K562 (cell line): Measurements from ENCODE around the gene APCDD1. TPM values are rescaled to one million over a fixed set of nuclear protein-coding genes. Genes with fewer than 3 reads are reported as not detected.

Experiments
- ATAC-seq: fragments of 200-7000 bp; cut with Tn5 transposase; 3 replicates; pipeline ENCODE4 v1.9.1; 2020; ENCODE audit warnings: moderate library complexity
- BruUV-seq: library from RNA; stranded (reverse); fragments of 400-500 nt; replicated peaks from 2 replicates; lab custom pipeline; 2021; lab: Mats Ljungman, UMichigan
- CTCF ChIA-PET: fragments of 300-600 bp; formaldehyde crosslinking; extraction: SDS; loops from one replicate; lab custom pipeline; 2021; ENCODE audit warnings: low intra/inter-chr PET ratio; lab: Yijun Ruan, JAX
- POLR2A ChIA-PET: fragments of 300-600, 350-650 bp; sonication (Branson Sonifier 250); formaldehyde crosslinking; extraction: SDS; loops from one replicate; lab custom pipeline; 2021; ENCODE audit warnings: antibody characterized with exemption, inconsistent platforms; lab: Yijun Ruan, JAX
- DNase-seq, 4 experiments: peaks; one replicate each; pipeline versions ENCODE4 v3.0.0 to v3.0.0-alpha.2; 2011 to 2018; ENCODE audit warnings: low spot score in 3 of 4, mixed read lengths in 3 of 4; ENCODE audit errors: extremely low read depth in 1 of 4
- FAIRE-seq: peaks from 2 replicates; lab custom pipeline; 2011; peaks lifted over from hg19 to GRCh38; lab: Jason Lieb, UNC
- H2AFZ ChIP-seq: 2 replicates; pipeline ENCODE4 v1.6.0; 2011; ENCODE audit warnings: low read depth, low read length, control low read depth, inconsistent platforms
- H3K27ac ChIP-seq: fragments of 200-600 bp; 3 replicates; pipeline ENCODE4 v1.8.0; 2011; ENCODE audit warnings: low read depth, mild to moderate bottlenecking, control low read depth, inconsistent platforms, low read length, moderate library complexity, mixed read lengths; ENCODE audit errors: extremely low read depth
- H3K27me3 ChIP-seq, 2 experiments: fragments of 300-600 bp in 1 of 2; 2 replicates in 1 of 2; 3 replicates in 1 of 2; pipeline versions ENCODE4 v1.6.0 to v1.8.0; 2011; ENCODE audit warnings: inconsistent platforms in 2 of 2, low read length in 2 of 2, mild to moderate bottlenecking in 1 of 2, mixed read lengths in 1 of 2, moderate library complexity in 1 of 2; ENCODE audit not compliant: control insufficient read depth in 2 of 2, insufficient read depth in 2 of 2
- H3K36me3 ChIP-seq: fragments of 300-600 bp; 3 replicates; pipeline ENCODE4 v1.8.0; 2011; ENCODE audit warnings: mild to moderate bottlenecking, low read length, inconsistent platforms; ENCODE audit not compliant: control insufficient read depth, insufficient read depth
- H3K4me1 ChIP-seq, 2 experiments: fragments of 200-600 bp in 1 of 2; replicated peaks in 1 of 2; 2 replicates in 1 of 2; 3 replicates in 1 of 2; pipeline versions ENCODE4 v1.5.1 to v1.8.0; 2011; ENCODE audit warnings: inconsistent platforms in 2 of 2, low read length in 2 of 2, mild to moderate bottlenecking in 1 of 2, mixed read lengths in 1 of 2, moderate library complexity in 1 of 2; ENCODE audit not compliant: control insufficient read depth in 2 of 2, insufficient read depth in 2 of 2
- H3K4me2 ChIP-seq: 2 replicates; pipeline ENCODE4 v1.6.1; 2011; ENCODE audit warnings: low read length, control low read depth, inconsistent platforms, mixed read lengths; ENCODE audit not compliant: insufficient read depth
- H3K4me3 ChIP-seq: fragments of 200-600 bp; sonication (generic), shearing (Covaris generic); 2 replicates; pipeline ENCODE4 v1.5.1; 2016; ENCODE audit warnings: control low read depth, inconsistent platforms
- H3K79me2 ChIP-seq: fragments of 200-600 bp; 3 replicates; pipeline ENCODE4 v1.8.0; 2011; ENCODE audit warnings: low read length, inconsistent platforms; ENCODE audit not compliant: control insufficient read depth, insufficient read depth
- H3K9ac ChIP-seq, 2 experiments: 2 replicates each; pipeline versions ENCODE4 v1.6.0 to v1.6.1; 2011; ENCODE audit warnings: low read depth in 2 of 2, low read length in 2 of 2, control low read depth in 1 of 2, inconsistent platforms in 1 of 2, mild to moderate bottlenecking in 1 of 2, mixed read lengths in 1 of 2; ENCODE audit not compliant: insufficient read depth in 1 of 2
- H3K9me1 ChIP-seq: one replicate; pipeline ENCODE4 v1.6.0; 2011; ENCODE audit warnings: inconsistent platforms, mild to moderate bottlenecking, low read length, moderate library complexity; ENCODE audit not compliant: control insufficient read depth, insufficient read depth
- H3K9me3 ChIP-seq: replicated peaks from 2 replicates; pipeline ENCODE4 v1.5.1; 2011; ENCODE audit warnings: low read depth, low read length, inconsistent platforms; ENCODE audit not compliant: control insufficient read depth, insufficient read depth
- H4K20me1 ChIP-seq: replicated peaks from 2 replicates; pipeline ENCODE4 v1.6.1; 2011; ENCODE audit warnings: low read length, inconsistent platforms, mixed read lengths; ENCODE audit not compliant: control insufficient read depth, insufficient read depth
- E4F1 ChIP-seq: fragments of 250-450 bp; sonication (Bioruptor Pico); IDR thresholded peaks from 2 replicates; pipeline ENCODE4 v1.5.0; 2021; ENCODE audit warnings: mild to moderate bottlenecking, borderline replicate concordance
- FOXJ2 ChIP-seq: fragments of 200-800 bp; sonication (Bioruptor generic); IDR thresholded peaks from 2 replicates; pipeline ENCODE4 v1.6.1; 2016; ENCODE audit warnings: missing genetic modification characterization, missing compliant biosample characterization
- MTA3 ChIP-seq: fragments of 450-650 bp; formaldehyde crosslinking; IDR thresholded peaks from 2 replicates; pipeline ENCODE4 v1.6.1; 2017; ENCODE audit warnings: mild to moderate bottlenecking, borderline replicate concordance
- SP1 ChIP-seq: sonication (generic); formaldehyde crosslinking; IDR thresholded peaks from 2 replicates; pipeline ENCODE4 v1.8.1; 2022; ENCODE audit warnings: mild to moderate bottlenecking, missing genetic modification reagents
- TCFL5 ChIP-seq: fragments of 250-450 bp; sonication (Bioruptor Pico); conservative IDR thresholded peaks from 2 replicates; pipeline ENCODE4 v1.6.1; 2021; ENCODE audit warnings: mild to moderate bottlenecking, moderate library complexity, matching md5 sums
- ZBTB7A ChIP-seq: IDR thresholded peaks from 2 replicates; pipeline ENCODE4 v1.6.1; 2011; ENCODE audit warnings: low read depth, mild to moderate bottlenecking, low read length, moderate library complexity, borderline replicate concordance; ENCODE audit not compliant: control insufficient read depth
- WGBS: fragments of 100-300 bp; shearing (Covaris generic); methylation state at CpG from one replicate; pipeline ENCODE4 v1.1.6; 2016; ENCODE audit warnings: low coverage, mixed read lengths; ENCODE audit not compliant: insufficient coverage; ENCODE audit errors: missing lambda C conversion rate; 5-methylcytosine and 5-hydroxymethylcytosine counted together
- in situ Hi-C: fragments of 300-500 bp; cut with MboI; formaldehyde crosslinking; loops from 4 replicates; pipeline ENCODE4 v1.15.0; 2018; ENCODE audit warnings: inconsistent platforms, mixed read lengths
- intact Hi-C: fragments of 100-400 bp; cut with micrococcal nuclease; formaldehyde crosslinking; loops from 2 replicates; pipeline ENCODE4 v1.14.2; 2022
- polyA plus RNA-seq, 8 experiments: library from polyadenylated mRNA; depleted of rRNA in 4 of 8; stranded (reverse) in 5 of 8; unstranded in 3 of 8; fragments of >200 nt; fragmentation: Nextera tagmentation in 2 of 8; fragmentation: Illumina TruSeq in 1 of 8; extraction: Ambion mirVana in 2 of 8; extraction: Trizol in 1 of 8; gene quantifications; 2 replicates each; pipeline versions ENCODE4 v1.2.1 to v1.2.3, GENCODE V29; 2011 to 2014; ENCODE audit warnings: inconsistent platforms in 1 of 8, missing spikeins in 1 of 8
- total RNA-seq, 7 experiments: library from RNA; depleted of rRNA in 6 of 7; stranded (reverse); fragments of >200 nt in 6 of 7; fragmentation: Illumina TruSeq in 2 of 7; extraction: Trizol in 2 of 7; gene quantifications; 2 replicates each; pipeline versions ENCODE4 v1.2.1 to v1.2.3, GENCODE V29; 2011 to 2021; ENCODE audit warnings: low replicate concordance in 1 of 7

The APCDD1 gene
- total and polyA plus RNA-seq, 9 of the 15 experiments (the other 6 are each of a cell fraction or from before 2014, with no cell fraction given): 0.07 TPM; not detected in 8

DNA sequence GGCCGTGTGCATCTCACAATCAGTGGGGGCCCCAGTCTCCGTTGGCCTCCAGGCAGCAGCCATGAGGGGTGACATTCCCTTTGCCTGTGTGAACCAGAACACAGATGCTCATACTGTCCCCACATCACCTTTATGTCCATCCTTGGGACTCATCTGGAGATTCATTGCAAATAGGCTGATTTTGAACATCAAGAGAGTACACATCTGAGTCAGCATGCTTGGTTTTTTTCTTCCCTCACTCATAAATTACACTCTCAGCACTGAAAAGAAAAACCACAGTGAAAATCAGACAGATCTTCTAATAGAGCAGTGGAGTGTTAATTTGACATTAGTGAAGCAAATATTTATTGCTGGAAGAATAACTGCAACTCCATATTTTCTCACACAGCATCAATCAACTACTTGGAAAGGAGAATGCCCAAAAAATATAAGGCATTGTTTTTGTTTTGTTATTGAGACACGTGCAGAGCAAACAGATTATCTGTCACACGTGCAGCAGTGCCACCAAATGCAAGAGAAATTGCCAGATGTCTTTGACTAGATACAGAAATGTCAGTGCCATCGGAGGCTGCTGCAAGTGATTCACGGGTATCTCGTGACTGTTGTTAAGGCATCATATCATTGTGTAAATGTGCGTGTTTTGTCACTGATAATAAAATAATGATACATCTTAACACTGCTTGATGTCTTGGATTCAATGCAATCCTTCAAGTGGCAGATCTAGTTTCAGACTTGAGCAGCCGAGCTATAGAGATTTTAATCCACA, 10.9 kb downstream of the APCDD1 start:
- intact Hi-C loops: no loop called here

More for the DNA sequence above, 10.9 kb downstream of the APCDD1 start:
- Histone ChIP-seq H3K36me3 (no peaks in the 10 kb centered on the region), H3K4me3 (no peak overlapping the region), H4K20me1 (no peaks in the 10 kb centered on the region), H3K9ac (no peak overlapping the region), H3K9me1 (no peaks in the 10 kb centered on the region), H3K79me2 (no peaks in the 10 kb centered on the region), H3K9me3 (no peaks in the 10 kb centered on the region), H3K4me2 (no peak overlapping the region), H3K4me1 (no peaks in the 10 kb centered on the region), H3K27me3 (peaks cover 6 to 10% of the 10 kb centered on the region in 2 experiments; a peak in 4 of 5 replicates)
- in situ Hi-C loops: no loop called here
- FAIRE-seq: no peak
- CTCF ChIA-PET: no interaction called here
- ATAC-seq: no peak
- no peak for DNase-seq
- no TSS peak for BruUV-seq
- TF ChIP-seq ZBTB7A (no peak), E4F1 (no peak), SP1 (no peak), FOXJ2 (tag) (no peak), MTA3 (no peak), TCFL5 (CRISPR knock-in tag) (no peak)
- TF ChIP-seq, all 486 proteins: peak for 0
- POLR2A ChIA-PET: no interaction called here
- WGBS: 1% methylated on average over 9 of the region's 9 CpGs
- H2AFZ ChIP-seq: no peak overlapping the region
- no peak overlapping the region for H3K27ac ChIP-seq
